CD14-positive monocyte (primary cell): ENCODE results near the gene CD300A. TPM values are rescaled to one million over a fixed set of nuclear protein-coding genes. Genes with fewer than 3 reads are reported as not detected.
A peak's percentile ranks its signal among the peaks of the same experiment; 100 is the strongest.

Experiments used
- DNase-seq, 3 donors: peaks; one replicate each; pipeline ENCODE4 v3.0.0-alpha.2; 2011 to 2022
- H2AFZ ChIP-seq: 2 replicates; pipeline ENCODE4 v1.6.0; 2012; ENCODE audit warnings: mild to moderate bottlenecking, low read depth, low read length, inconsistent platforms; ENCODE audit not compliant: insufficient read depth, poor library complexity, severe bottlenecking
- H3K27ac ChIP-seq, 2 donors: 1 replicate in 1 of 2; 2 replicates in 1 of 2; pipeline ENCODE4 v1.5.1; 2012 to 2013; ENCODE audit warnings: low read length in 2 of 2, control low read depth in 1 of 2, inconsistent platforms in 1 of 2, low read depth in 1 of 2, mild to moderate bottlenecking in 1 of 2
- H3K27me3 ChIP-seq, 2 donors: one replicate each; pipeline versions ENCODE4 v1.6.0 to v1.6.1; 2011 to 2013; ENCODE audit warnings: low read length in 2 of 2; ENCODE audit not compliant: control insufficient read depth in 2 of 2, insufficient read depth in 2 of 2
- H3K36me3 ChIP-seq, 2 donors: replicated peaks in 1 of 2; 1 replicate in 1 of 2; 2 replicates in 1 of 2; pipeline versions ENCODE4 v1.5.1 to v1.6.1; 2012 to 2013; ENCODE audit warnings: low read length in 2 of 2, control low read depth in 1 of 2, inconsistent platforms in 1 of 2, mild to moderate bottlenecking in 1 of 2; ENCODE audit not compliant: insufficient read depth in 2 of 2, control insufficient read depth in 1 of 2
- H3K4me1 ChIP-seq, 2 donors: 1 replicate in 1 of 2; 2 replicates in 1 of 2; pipeline versions ENCODE4 v1.5.1 to v1.6.1; 2012 to 2013; ENCODE audit warnings: low read length in 2 of 2, control low read depth in 1 of 2, inconsistent platforms in 1 of 2, mild to moderate bottlenecking in 1 of 2, moderate library complexity in 1 of 2; ENCODE audit not compliant: insufficient read depth in 2 of 2, control insufficient read depth in 1 of 2
- H3K4me2 ChIP-seq: replicated peaks from 2 replicates; pipeline ENCODE3; 2012; ENCODE audit warnings: low read length, moderate library complexity, mild to moderate bottlenecking; ENCODE audit not compliant: poor library complexity, severe bottlenecking; ENCODE audit errors: extremely low read depth
- H3K4me3 ChIP-seq, 3 experiments: fragments of 200-600 bp in 1 of 3; sonication (generic) in 1 of 3; replicated peaks in 1 of 3; 1 replicate in 2 of 3; 2 replicates in 1 of 3; pipeline ENCODE4 v1.5.1; 2011 to 2013; ENCODE audit warnings: low read length in 3 of 3, mild to moderate bottlenecking in 3 of 3, control low read depth in 2 of 3, low read depth in 2 of 3, inconsistent platforms in 1 of 3, moderate library complexity in 1 of 3
- H3K79me2 ChIP-seq: 2 replicates; pipeline ENCODE4 v1.6.0; 2012; ENCODE audit warnings: mild to moderate bottlenecking, control low read depth, inconsistent platforms, low read length, moderate library complexity; ENCODE audit not compliant: insufficient read depth
- H3K9ac ChIP-seq: 2 replicates; pipeline ENCODE4 v1.6.0; 2017; ENCODE audit warnings: low read length, mild to moderate bottlenecking; ENCODE audit not compliant: insufficient read depth, poor library complexity, severe bottlenecking
- H3K9me3 ChIP-seq, 2 donors: replicated peaks in 1 of 2; 1 replicate in 1 of 2; 2 replicates in 1 of 2; pipeline versions ENCODE4 v1.5.1 to v1.6.1; 2012 to 2013; ENCODE audit warnings: low read length in 2 of 2, control low read depth in 1 of 2; ENCODE audit not compliant: control insufficient read depth in 1 of 2, insufficient read depth in 1 of 2
- H4K20me1 ChIP-seq: 2 replicates; pipeline ENCODE4 v1.6.0; 2012; ENCODE audit warnings: mild to moderate bottlenecking, low read length, control low read depth, moderate library complexity; ENCODE audit not compliant: insufficient read depth
- H3K27ac Mint-ChIP-seq, 7 donors: one replicate each; pipeline ENCODE4 v1.8.0; 2020; ENCODE audit warnings: mild to moderate bottlenecking in 7 of 7, mixed read lengths in 7 of 7, moderate library complexity in 6 of 7, inconsistent platforms in 2 of 7
- H3K27me3 Mint-ChIP-seq, 3 donors: one replicate each; pipeline ENCODE4 v1.8.0; 2021 to 2022; ENCODE audit warnings: low read depth in 3 of 3, mild to moderate bottlenecking in 3 of 3, mixed read lengths in 3 of 3, moderate library complexity in 3 of 3, inconsistent platforms in 1 of 3
- H3K36me3 Mint-ChIP-seq, 2 donors: one replicate each; pipeline ENCODE4 v1.8.0; 2020; ENCODE audit warnings: mixed read lengths in 2 of 2, inconsistent platforms in 1 of 2, mild to moderate bottlenecking in 1 of 2
- H3K4me1 Mint-ChIP-seq: one replicate; pipeline ENCODE4 v1.8.0; 2020; ENCODE audit warnings: mild to moderate bottlenecking, mixed read lengths
- H3K4me3 Mint-ChIP-seq, 2 donors: one replicate each; pipeline ENCODE4 v1.8.0; 2020; ENCODE audit warnings: mild to moderate bottlenecking in 2 of 2, mixed read lengths in 2 of 2, moderate library complexity in 1 of 2
- H3K9me3 Mint-ChIP-seq, 7 donors: one replicate each; pipeline ENCODE4 v1.8.0; 2020 to 2022; ENCODE audit warnings: mixed read lengths in 7 of 7, mild to moderate bottlenecking in 6 of 7, moderate library complexity in 6 of 7, inconsistent platforms in 2 of 7
- WGBS: methylation state at CpG from one replicate; pipeline ENCODE4 v1.1.5; 2013; ENCODE audit warnings: missing lambda C conversion rate; ENCODE audit not compliant: insufficient coverage; 5-methylcytosine and 5-hydroxymethylcytosine counted together
- intact Hi-C, 2 donors: fragments of 100-400 bp; cut with micrococcal nuclease; formaldehyde crosslinking; loops; one replicate each; pipeline versions ENCODE4 v1.15.0 to v1.15.1; 2023
- polyA plus RNA-seq, 3 donors: library from polyadenylated mRNA; depleted of rRNA in 1 of 3; unstranded in 2 of 3; stranded (reverse) in 1 of 3; fragments of 300-500 nt in 2 of 3; fragments of >200 nt in 1 of 3; fragmentation: Illumina TruSeq in 2 of 3; gene quantifications; 1 replicate in 2 of 3; 2 replicates in 1 of 3; pipeline ENCODE4 v1.2.3, GENCODE V29; 2012 to 2021
- TF ChIP-seq, protein P1 (sequence below): fragments of 200-600 bp; IDR thresholded peaks from one replicate; pipeline ENCODE4 v1.8.0; 2022; ENCODE audit warnings: antibody characterized with exemption, mild to moderate bottlenecking

The CD300A gene
- polyA plus RNA-seq, 3 donors, result 173 to 222 (median 212) TPM

DNA sequence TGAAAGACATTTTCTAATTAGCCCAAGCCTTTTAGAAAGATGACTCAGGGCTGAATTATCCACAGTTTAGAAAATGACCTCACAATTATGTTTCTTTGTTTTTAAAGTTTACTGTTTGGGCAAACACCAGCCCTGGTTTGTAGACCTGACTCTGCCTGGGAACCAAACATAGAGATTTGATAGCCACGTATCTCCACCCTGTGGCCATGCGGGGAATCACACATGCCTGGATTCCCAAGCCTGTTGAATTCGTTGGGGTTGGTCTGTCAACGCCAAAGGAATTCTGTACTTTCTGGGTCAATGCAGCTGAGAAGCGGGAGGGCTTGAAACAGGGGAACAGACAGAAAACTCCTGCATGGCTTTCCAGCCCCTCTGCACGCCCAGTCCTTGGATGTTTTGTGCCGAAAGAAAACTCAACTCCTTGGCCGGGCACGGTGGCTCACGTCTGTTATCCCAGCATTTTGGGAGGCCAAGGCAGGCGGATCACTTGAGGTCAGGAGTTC, 26.9 kb downstream of the CD300A start:
- peaks cover 0 to 3% (median 0%) of the 10 kb centered on the region in 7 donors for H3K9me3 Mint-ChIP-seq
- WGBS, result 47% methylated on average over 9 of the region's 11 CpGs

DNA sequence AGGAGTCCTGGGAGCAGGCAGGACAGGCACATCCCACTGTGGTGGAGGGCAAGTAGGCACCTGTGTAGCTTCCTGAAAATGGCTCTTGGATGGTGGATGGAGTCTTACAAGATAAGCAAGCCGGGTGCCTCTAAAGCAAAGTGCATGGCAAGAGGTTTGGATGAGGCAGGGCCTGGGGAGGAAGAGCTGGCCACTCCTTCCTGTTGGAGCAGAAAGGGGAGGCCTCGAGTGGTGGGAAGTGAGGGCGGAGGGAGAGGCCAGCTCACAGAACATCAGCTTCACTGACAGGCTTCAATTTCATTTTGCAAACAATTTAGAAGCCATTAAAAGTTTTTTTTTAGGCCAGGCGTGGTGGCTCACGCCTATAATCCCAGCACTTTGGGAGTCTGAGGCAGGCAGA, 31.0 kb downstream of the CD300A start:
- Mint-ChIP-seq H3K27me3 (peaks cover 0 to 3% (median 0%) of the 10 kb centered on the region in 3 donors), H3K36me3 (peaks cover 3 to 9% of the 10 kb centered on the region in 2 donors), H3K4me1 (peaks cover 37% of the 10 kb centered on the region), H3K27ac (peak overlapping the region in 1 of 7 donors; percentile 14), H3K9me3 (peaks cover 0 to 5% (median 0%) of the 10 kb centered on the region in 7 donors), H3K4me3 (no peak overlapping the region)
- Histone ChIP-seq H3K4me3 (no peak overlapping the region), H3K27ac (no peak overlapping the region), H3K36me3 (no peaks in the 10 kb centered on the region), H3K27me3 (no peaks in the 10 kb centered on the region), H3K4me1 (peaks cover 18 to 29% of the 10 kb centered on the region in 2 donors), H3K9me3 (no peaks in the 10 kb centered on the region), H3K79me2 (no peaks in the 10 kb centered on the region), H3K4me2 (no peak overlapping the region), H2AFZ (no peak overlapping the region), H3K9ac (no peak overlapping the region), H4K20me1 (no peaks in the 10 kb centered on the region)
- 54% methylated on average over 4 of the region's 5 CpGs for WGBS
- intact Hi-C loops, result no loop called here
- TF ChIP-seq, protein P1, sequence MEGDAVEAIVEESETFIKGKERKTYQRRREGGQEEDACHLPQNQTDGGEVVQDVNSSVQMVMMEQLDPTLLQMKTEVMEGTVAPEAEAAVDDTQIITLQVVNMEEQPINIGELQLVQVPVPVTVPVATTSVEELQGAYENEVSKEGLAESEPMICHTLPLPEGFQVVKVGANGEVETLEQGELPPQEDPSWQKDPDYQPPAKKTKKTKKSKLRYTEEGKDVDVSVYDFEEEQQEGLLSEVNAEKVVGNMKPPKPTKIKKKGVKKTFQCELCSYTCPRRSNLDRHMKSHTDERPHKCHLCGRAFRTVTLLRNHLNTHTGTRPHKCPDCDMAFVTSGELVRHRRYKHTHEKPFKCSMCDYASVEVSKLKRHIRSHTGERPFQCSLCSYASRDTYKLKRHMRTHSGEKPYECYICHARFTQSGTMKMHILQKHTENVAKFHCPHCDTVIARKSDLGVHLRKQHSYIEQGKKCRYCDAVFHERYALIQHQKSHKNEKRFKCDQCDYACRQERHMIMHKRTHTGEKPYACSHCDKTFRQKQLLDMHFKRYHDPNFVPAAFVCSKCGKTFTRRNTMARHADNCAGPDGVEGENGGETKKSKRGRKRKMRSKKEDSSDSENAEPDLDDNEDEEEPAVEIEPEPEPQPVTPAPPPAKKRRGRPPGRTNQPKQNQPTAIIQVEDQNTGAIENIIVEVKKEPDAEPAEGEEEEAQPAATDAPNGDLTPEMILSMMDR, result no peak
- DNase-seq, result no peak

More for the DNA sequence above, 26.9 kb downstream of the CD300A start:
- Histone ChIP-seq H3K4me1 (peaks cover 28 to 44% of the 10 kb centered on the region in 2 donors), H3K9ac (no peak overlapping the region), H2AFZ (no peak overlapping the region), H3K79me2 (no peaks in the 10 kb centered on the region), H3K27ac (no peak overlapping the region), H3K36me3 (peaks cover 0 to under 1% of the 10 kb centered on the region in 2 donors), H3K27me3 (no peaks in the 10 kb centered on the region), H4K20me1 (no peaks in the 10 kb centered on the region), H3K4me3 (no peak overlapping the region), H3K9me3 (no peaks in the 10 kb centered on the region), H3K4me2 (no peak overlapping the region)
- H3K4me1 Mint-ChIP-seq, result peaks cover 41% of the 10 kb centered on the region
- intact Hi-C loops, result loop anchor here (2.0 to 5.0 kb wide), 5 partner anchors 27 to 116 kb away; partner anchors contain the start of genes CD300A (in 1 of the 2) and CD300LB (in 1 of the 2)
- no peak overlapping the region for H3K4me3 Mint-ChIP-seq
- DNase-seq, result peak; percentile 67 to 79 (median 79)
- H3K36me3 Mint-ChIP-seq, result peaks cover 16 to 21% of the 10 kb centered on the region in 2 donors
- peak overlapping the region in 1 of 7 donors; percentile 67 for H3K27ac Mint-ChIP-seq
- TF ChIP-seq, protein P1, result peak; percentile 91
- peaks cover 0 to 5% (median 1%) of the 10 kb centered on the region in 3 donors for H3K27me3 Mint-ChIP-seq
